ENCODE results near the gene PLEKHS1.
"Not testable (repeated sequence)": the region's sequence is repeated elsewhere in the genome, so short reads cannot be mapped to it uniquely, and the experiment has no call there.

PLEKHS1 gene

DNA sequence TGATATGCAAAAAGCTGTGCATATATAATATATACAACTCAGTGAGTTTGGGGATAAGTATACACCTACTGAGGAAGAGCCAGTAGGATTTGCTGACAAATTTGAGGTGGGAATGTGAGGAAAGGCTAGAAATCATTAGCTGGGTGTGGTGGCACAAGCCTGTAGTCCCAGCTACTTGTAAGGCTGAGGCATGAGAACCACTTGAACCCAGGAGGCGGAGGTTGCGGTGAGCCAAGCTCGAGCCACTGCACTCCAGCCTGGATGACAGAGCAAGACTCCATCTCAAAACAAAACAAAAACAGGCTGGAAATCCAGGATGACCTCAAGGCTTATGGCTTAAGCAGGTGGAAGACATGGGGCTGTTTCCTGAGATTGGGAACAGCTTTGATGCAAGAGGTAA, 10.6 kb upstream of the PLEKHS1 start:
- no peak for DNase-seq (ENCODE audit: low read depth in 2 of 2)

DNA sequence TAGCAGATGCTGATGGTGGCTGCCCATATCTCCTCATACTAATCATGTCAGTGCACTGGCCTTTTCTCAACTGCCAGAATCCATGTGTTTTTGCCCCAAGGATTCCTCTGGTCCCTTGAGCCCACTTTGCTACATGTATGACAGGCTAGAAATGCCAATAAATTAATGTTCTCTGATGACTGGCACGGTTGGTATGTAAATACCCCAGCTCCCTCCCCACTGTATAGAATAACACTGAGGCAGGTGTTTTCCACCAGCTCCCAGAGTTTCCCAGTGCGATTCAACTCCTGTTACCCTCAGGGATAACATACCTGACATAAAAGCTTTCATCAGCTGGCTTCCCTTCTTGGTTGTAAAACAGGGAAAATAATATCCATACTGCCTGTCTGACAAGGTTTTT, 9.0 kb upstream of the PLEKHS1 start:
- no peak for DNase-seq (ENCODE audit: low read depth in 2 of 2)

DNA sequence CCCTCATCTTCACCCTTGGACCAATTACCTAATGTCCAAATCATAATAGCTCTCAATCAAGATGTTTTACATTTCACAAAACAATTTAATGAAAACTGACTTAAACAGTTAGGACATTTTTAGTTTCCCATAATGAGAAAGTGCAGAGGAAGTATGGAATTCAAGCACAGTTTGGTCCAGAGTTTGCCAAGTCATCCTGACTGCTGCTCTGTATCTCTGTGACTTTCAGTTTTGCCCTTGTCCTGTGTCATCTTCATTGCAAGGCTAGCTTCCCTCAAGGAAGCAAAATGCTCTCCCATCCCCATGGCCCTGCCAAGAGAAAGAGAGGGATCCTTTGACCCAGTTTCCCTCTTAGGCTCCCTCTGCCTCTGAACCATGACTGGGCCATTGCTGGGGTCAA, 7.9 kb upstream of the PLEKHS1 start:
- no peak for DNase-seq (ENCODE audit: low read depth in 2 of 2)

DNA sequence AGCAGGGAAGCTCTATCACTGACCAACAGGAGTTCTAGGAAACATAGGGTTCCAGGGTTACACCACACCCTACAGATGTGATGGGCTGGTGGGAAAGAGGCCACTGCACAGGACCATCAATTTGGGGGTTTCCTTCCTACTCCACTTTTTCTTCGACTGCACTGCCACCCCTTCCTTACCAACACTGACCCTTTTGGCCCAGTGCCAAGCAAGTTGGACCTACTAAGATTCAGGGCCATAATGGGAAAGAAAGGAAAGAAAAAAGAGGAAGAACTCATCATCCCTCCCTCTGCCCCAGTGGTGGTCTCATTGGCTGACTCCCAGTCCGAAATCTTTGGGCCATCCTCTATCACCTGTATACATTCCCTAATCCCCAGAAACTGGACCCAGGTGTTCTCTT, 6.1 kb upstream of the PLEKHS1 start:
- no peak for DNase-seq (ENCODE audit: low read depth in 2 of 2)

DNA sequence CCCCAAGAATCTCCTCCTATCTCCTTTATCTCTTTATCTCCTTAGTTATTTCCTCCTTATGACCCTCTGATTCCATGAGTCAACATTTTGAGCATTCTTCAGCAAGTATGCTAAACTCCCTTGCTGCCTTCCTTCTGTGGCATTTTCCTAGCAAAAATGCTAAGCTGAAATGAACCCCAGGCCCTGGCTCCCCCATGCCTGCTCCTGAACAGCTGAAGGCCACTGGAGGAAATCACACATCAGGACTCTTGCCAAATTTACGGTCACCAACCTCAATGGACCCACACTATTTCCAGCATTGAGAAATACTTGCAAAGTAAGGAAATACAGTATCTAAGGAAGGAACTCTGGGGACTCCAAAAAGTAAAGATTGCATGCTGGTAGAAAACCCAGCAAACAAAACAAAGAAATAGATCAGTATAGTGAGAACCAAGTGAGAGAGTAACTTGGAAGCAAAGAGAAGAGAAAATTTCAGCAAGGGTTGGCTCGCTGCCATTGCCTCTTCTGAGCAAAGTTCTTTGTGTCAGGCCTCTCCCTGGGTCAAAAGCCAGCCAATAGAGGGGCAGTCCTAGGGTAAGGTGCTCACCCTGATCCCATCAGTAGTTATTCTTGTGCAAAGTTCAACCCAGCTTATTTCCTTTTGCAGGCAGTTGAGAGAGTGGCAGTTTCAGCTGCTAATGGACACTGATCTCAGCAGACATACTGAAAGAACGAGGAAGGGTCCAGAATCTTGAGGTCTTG, 5.1 kb upstream of the PLEKHS1 start:
- DNase-seq (ENCODE audit: low read depth in 2 of 2): no peak

DNA sequence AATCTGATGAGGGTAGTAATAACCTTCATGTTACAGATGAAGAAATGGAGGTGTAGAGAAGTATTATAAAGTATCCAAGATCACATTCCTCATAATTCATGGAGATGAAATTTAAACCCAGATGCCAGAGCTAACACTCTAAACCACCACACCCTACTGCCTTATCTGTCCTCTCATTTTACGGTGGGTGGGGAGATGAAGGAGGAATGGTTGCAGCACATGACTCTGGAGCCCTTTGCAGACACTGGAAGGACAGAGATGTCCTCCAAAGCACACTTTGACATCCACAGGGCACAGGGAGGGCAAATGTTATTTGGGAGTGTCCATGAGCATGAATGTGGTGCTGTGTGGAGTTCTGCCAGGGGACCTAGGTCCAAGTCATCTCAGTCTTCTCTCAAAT, 1.1 kb downstream of the PLEKHS1 start:
- DNase-seq (ENCODE audit: low read depth in 2 of 2): no peak

DNA sequence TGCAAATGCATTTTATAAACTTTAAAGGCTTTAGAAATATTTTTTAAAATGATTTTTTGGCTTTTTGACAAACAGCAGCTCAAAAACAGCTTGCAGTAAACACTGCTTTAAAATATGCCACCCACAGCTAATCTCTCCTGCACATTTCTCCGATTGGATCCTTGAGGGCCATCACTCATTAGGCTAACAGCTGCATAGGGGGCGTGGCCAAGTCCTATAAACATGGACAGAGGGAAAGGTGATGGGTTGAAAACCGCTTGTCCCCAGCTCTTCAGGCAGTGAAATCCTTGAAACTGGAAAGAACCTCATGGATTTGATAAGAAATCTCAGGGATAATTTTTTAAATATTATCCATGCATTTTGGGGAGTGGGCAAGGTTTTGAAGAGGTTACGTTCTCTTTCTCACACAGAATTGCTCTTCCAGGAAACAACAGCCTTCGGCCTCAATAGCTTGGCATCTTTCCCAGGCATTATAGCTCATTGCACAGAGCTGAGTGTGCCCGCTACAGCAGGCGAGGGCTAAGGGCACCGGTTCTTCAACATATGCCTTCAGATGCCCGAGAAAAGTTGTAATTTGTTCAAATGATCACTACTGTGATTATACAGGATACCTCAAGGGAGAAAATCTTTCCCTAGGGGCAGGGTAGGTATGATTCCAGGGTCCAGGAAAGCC, 1.7 kb downstream of the PLEKHS1 start:
- DNase-seq (ENCODE audit: low read depth in 2 of 2): no peak

DNA sequence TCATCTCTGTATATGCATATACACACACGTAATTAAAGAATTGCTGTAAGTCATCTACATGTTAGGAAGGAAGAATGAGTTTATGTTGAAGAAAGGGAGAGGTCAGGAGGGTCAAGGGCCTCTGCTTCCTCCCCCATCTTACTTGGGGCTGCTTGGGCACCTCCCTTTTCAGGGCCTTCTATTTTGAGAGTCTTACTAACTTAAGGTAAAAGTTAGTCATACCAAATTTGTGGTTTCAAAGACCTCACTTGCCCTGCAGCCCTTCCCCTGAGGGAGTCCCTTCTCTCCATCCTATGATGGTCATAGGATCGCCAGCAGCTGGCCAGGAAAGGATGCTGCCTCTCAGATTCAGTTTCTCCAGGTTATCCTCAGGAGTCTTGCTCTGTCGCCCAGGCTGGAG, 2.6 kb downstream of the PLEKHS1 start:
- no peak for DNase-seq (ENCODE audit: low read depth in 2 of 2)

DNA sequence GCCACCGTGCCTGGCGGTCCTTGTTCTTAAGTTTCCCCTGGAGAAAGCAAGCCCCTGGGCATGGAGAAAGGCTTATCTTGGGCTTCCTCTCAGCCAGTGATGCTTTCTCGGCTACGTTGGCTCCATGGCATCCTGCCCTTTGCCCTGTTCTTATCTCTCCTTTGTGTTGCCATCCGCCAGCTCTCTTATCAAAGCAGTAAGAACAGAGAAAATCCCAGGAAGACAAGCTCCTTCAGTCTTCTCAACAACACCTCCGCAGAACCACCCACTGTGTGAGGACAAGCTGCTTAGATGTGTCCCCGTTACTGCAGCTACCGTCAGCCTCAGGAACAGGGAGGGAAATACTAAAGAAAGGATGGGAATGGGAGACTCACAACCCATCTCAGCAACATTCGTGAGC, 3.3 kb downstream of the PLEKHS1 start:
- no peak for DNase-seq (ENCODE audit: low read depth in 2 of 2)

DNA sequence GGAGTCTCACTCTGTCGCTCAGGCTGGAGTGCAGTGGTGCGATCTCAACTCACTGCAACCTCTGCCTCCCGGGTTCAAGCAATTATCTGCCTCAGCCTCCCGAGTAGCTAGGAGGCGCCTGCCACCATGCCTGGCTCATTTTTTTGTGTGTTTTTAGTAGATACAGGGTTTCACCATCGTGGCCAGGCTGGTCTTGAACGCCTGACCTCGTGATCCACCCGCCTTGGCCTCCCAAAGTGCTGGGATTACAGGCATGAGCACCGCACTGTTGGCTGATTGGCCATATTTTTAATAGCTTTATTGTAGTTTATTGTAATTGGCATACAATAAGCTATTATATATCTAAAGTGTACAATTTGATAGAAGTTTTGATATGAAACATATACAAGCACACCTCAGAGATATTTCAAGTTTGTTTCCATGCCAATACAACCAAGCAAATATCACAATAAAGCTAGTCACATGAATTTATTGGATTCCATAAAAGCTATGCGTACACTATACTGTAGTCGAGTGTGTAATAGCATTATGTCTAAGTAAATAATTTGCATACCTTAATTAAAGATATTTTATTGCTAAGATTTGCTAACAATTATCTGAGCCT, 5.6 kb downstream of the PLEKHS1 start:
- DNase-seq (ENCODE audit: low read depth in 2 of 2): no peak

DNA sequence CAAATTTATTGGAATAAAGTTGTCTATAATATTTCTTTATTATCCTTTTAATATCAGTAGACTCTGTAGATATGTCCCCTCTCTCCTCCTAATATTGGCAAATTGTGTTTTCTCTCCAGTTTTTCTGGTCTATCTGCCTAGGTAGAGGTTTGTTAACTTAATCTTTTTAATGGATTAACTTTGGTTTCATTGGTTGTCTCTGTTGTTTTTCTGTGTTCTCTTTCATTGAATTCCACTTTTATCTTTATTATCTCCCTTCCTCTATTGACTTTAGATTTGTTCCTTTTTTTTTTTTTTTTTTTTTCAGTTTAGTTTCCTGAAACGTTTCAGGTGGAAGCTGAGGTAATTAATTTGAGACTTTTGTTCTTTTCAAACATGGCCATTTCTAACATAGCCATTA, 10.6 kb downstream of the PLEKHS1 start:
- DNase-seq (ENCODE audit: low read depth in 2 of 2): no peak

DNA sequence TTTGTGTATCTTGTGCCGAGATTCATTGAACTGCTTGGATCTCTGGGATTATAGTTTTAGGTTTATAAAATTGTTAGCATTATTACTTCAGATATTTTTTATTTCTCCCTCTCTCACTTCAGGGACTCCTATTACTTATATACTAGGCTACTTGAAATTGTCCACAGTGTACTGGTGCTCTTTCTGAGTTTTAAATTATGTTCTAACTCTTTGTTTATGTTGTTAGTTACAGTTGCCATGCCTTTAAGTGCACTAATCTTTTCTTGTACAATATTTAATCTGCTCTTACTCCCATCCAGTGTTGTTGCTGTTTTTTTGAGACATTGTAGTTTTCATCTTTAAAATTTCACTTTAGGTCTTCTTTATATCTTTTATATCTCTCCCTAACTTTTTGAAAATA, 13.1 kb downstream of the PLEKHS1 start:
- no peak for DNase-seq (ENCODE audit: low read depth in 2 of 2)

DNA sequence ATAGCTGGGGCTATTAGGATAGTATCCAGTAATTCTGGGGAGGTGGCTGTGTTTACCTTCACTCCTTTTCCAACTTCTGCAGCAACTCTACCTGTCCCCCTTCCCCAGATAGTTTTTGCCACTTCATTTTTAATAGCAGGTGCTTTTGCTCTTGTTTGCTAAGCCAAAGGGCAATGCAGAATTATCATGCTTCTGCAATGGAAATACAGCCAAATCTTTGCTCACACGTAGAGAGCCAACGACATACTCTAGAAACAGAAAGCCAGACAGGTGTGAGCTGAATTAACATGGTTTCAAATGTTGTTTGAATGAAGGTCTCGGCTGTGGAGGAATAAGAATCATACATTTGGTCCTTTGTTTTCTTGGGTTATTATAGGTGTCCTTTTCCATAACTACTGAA, 14.4 kb downstream of the PLEKHS1 start:
- DNase-seq (ENCODE audit: low read depth in 2 of 2): no peak

DNA sequence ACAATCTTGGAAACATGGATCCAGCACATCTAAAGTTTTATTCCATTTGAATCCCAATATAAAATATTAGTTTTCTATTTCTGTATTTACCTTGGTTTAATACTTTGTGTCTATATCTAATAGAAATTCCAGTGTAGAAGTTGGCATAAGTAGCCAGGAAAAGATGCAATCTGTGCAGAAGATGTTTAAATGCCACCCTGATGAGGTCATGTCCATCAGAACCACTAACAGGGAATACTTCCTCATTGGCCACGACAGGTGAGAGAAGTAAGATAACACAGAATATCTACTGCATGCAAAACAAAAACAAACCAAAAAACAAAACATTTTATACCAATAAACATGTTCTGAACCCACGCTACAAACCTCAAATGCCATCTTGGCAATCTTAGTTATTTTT, 15.7 kb downstream of the PLEKHS1 start:
- no peak for DNase-seq (ENCODE audit: low read depth in 2 of 2)

DNA sequence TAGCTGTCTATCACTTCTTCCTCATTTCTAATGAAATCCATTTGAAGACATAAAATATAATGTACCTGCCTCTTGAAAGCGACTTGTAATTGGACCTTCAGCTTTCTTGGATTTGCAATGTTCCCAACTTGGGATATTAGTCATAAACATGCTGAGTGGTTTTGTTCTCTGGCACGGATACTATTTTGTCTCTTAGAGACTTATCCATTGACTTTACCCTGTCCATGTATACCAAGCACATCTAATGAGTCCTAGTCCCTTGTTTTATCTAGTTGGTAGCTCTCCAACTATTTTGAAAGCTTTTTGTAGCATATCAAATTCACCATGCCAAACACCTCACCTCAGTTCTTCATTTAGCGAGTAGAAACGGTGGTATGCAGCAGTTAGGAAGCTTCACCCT, 18.9 kb downstream of the PLEKHS1 start:
- no peak for DNase-seq (ENCODE audit: low read depth in 2 of 2)

DNA sequence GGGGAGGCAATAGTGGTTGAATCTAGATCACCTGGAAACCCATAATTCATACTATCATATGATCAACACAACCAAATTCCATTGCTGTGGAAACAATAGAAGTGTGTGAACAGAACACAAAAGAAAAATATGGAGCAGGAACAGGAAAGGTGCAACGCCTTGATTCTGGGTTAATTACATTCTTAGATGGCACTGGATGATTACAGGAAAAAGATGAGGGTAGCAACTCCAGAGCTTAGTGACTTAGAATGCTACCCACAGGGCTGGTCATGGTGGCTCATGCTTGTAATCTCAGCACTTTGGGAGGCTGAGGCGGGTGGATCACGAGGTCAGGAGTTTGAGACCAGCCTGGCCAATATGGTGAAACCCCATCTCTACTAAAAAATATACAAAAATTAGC, 19.6 kb downstream of the PLEKHS1 start:
- not testable (repeated sequence) for DNase-seq (ENCODE audit: low read depth in 2 of 2)

DNA sequence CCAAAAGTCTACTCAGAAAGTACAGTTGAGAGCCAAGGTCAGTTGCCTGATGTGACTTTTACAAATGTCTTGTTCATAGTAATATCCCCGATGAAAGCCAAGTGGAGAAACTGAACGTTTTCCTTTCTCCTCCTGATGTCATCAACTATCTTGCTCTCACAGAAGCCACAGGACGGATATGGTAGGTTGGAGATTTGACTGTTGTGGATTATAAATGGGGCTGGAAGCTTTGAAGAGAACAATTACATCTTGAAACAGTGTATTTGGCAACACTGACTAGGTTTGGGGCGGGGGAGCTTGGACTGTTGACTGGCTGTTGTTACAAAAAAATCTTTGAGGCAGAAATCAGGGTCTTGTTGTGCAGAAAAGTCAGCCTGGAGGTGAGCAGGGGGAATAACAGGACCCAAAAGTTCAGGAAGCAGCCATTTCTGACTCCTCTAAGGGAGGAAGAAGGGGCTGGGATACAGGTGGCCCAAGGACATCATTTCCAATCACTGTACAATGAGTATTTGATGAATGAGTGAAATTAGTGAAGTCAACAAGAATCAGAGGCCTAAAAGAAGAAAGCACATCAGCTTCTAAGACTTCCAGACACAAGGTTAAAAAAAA, 24.3 kb downstream of the PLEKHS1 start:
- DNase-seq (ENCODE audit: low read depth in 2 of 2): no peak

DNA sequence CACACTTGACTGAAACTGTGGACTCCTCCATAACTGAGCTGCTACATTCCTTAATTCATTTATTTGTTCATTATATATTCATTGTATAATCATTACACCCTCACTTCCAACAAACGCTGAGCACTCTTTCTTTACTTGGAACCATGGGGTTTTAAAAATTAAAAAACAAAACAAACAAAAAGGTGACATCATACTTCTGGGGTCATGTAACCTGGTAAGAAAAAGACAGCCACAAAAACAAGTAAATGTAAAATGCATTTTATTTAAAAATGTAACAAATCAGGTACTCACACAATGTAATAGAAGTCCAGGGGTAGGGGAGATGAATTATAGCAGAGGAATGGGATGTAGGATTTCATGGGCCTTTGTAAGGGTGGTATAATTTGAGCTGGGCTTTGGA, 25.1 kb downstream of the PLEKHS1 start:
- DNase-seq (ENCODE audit: low read depth in 2 of 2): no peak

DNA sequence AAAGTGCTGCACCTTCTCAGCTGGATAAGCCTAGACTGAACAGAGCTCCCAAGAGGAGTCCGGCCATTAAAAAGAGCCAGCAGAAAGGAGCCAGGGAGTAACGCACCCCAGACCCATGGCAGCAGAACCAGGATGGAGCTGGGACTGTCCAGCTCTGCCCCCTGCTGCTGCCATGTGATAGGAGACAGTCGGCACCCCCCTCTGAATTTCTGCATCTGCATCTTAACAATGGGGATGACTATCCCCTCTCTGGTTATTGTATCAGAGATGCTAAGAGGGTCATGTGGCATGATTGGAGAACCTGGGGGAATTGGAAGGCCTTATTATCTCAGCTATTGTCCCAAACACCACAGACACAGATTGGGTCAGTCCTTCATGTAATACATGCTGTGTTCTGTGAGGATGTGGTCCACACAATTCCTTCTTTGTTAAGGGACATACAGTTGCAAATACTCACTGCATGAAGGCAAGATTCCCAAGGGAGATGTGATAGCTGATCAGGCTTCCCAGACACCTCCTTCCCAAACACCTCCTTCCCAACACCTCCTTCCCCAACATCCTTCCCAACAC, 29.3 kb downstream of the PLEKHS1 start:
- no peak for DNase-seq (ENCODE audit: low read depth in 2 of 2)

DNA sequence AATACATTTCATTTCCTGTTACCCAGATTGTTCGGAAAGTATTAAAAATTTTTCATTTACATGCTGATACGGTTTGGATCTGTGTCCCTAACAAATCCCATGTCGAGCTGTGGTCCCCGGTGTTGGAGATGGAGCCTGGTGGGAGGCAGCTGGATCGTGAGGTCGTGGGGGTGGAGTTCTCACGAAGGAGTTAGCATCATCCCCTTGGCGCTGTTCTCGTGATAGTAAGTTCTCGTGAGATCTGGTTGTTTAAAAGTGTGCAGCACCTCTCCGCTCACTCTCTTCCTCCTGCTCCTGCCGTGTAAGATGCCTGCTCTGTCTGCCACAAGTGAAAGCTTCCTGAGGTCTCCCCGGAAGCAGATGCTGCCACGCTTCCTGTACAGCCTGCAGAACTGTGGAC, 30.9 kb downstream of the PLEKHS1 start:
- DNase-seq (ENCODE audit: low read depth in 2 of 2): no peak

DNA sequence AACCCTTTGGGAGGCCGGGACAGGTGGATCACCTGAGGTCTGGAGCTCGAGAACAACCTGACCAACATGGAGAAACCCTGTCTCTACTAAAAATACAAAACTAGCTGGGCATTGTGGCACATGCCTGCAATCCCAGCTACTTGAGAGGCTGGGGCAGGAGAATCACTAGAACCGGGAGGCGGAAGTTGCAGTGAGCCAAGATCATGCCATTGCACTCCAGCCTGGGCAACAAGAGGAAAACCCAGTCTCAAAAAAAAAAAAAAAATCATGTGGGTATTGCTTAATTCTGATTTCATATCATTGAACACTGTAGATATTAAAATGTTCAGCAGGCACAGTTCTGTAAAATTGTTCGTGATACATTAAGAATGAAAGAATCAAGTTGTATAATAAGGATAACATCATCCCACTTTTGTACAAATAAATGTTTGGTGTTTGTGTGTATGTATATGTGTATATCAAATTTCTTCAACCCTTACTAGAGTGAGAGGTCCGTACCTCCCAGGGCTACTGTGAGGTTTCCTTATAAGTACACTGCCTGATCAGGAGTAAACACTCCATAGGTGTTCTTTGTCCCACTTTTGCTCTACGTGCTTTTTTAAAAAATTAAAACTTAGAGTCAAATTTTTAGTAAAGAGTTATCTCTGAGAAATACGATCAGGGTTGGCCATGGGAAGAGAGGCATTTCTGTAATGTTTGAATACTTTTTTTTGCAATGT, 31.7 kb downstream of the PLEKHS1 start:
- no peak for DNase-seq (ENCODE audit: low read depth in 2 of 2)

DNA sequence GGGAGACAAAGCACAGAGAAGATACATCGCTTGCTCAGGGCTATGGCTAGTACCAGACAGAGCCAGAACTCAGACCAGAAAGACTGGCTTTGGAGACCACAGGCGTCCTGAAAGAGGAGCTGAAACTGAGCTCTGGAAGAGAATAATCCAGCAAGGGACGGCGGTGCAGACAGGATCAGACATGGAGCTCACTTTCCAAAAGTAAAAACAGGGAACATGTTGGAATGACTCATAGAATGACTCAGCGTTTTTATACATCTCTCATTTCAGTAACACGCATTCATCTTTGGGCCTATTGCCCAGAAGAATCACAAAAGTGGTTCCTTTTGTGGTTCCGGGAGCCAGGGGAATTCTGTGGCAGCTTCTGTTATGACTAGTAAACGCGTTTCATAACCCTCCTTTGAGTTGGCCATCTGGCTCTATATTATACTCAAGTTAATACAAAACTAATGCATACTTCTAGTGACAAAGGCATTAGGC, 37.2 kb downstream of the PLEKHS1 start:
- DNase-seq (ENCODE audit: low read depth in 2 of 2): no peak

All from stimulated activated CD4-positive, alpha-beta T cell treated with anti-CD3 and anti-CD28 coated beads, Interleukin-12 subunit alpha, Interleukin-12 subunit beta, amount 100 ng/mL, for 24 hours (primary cell).